Kidney (tissue), 14 donors: Measurements from ENCODE around the gene ANKRD24. TPM values are rescaled to one million over a fixed set of nuclear protein-coding genes. Genes with fewer than 3 reads are reported as not detected.
"Not testable (repeated sequence)": the region's sequence is repeated elsewhere in the genome, so short reads cannot be mapped to it uniquely, and the experiment has no call there.

Source experiments
- DNase-seq, 5 donors: peaks; one replicate each; pipeline ENCODE4 v3.0.0-alpha.2; 2013 to 2020
- FAIRE-seq: peaks from 2 replicates; lab custom pipeline; 2012; peaks lifted over from hg19 to GRCh38; lab: Jason Lieb, UNC
- H3K27ac ChIP-seq, 2 donors: one replicate each; pipeline ENCODE4 v1.7.0; 2013; ENCODE audit warnings: low read depth in 2 of 2, low read length in 2 of 2, inconsistent platforms in 1 of 2
- H3K27me3 ChIP-seq: one replicate; pipeline ENCODE4 v1.7.1; 2013; ENCODE audit warnings: low read length, inconsistent platforms; ENCODE audit not compliant: control insufficient read depth, insufficient read depth
- H3K36me3 ChIP-seq, 3 donors: one replicate each; pipeline versions ENCODE4 v1.7.0 to v1.7.1; 2013; ENCODE audit warnings: low read length in 3 of 3, control low read depth in 1 of 3, inconsistent platforms in 1 of 3; ENCODE audit not compliant: insufficient read depth in 3 of 3, control insufficient read depth in 2 of 3
- H3K4me1 ChIP-seq, 3 donors: one replicate each; pipeline versions ENCODE4 v1.7.0 to v1.7.1; 2013; ENCODE audit warnings: low read length in 3 of 3, inconsistent platforms in 1 of 3, low read depth in 1 of 3; ENCODE audit not compliant: control insufficient read depth in 2 of 3, insufficient read depth in 2 of 3
- H3K4me3 ChIP-seq, 3 donors: one replicate each; pipeline versions ENCODE4 v1.7.0 to v1.8.1; 2013; ENCODE audit warnings: low read length in 3 of 3, control low read depth in 1 of 3, inconsistent platforms in 1 of 3
- H3K9ac ChIP-seq, 3 donors: one replicate each; pipeline versions ENCODE4 v1.7.0 to v1.7.1; 2013; ENCODE audit warnings: low read length in 3 of 3, control low read depth in 1 of 3, inconsistent platforms in 1 of 3
- H3K9me3 ChIP-seq, 3 donors: one replicate each; pipeline versions ENCODE4 v1.7.0 to v1.7.1; 2013; ENCODE audit warnings: low read length in 3 of 3, control low read depth in 1 of 3, inconsistent platforms in 1 of 3; ENCODE audit not compliant: control insufficient read depth in 2 of 3, insufficient read depth in 1 of 3
- intact Hi-C: fragments of 100-400 bp; cut with DNase I; formaldehyde crosslinking; loops from one replicate; pipeline ENCODE4 v1.11.1; 2022
- polyA plus RNA-seq: library from polyadenylated mRNA; stranded (reverse); fragments of 350-450 nt; fragmentation: Illumina TruSeq; extraction: RNeasy Lipid Tissue Mini Kit (QIAGEN cat#74804); gene quantifications from one replicate; pipeline ENCODE4 v1.2.3, GENCODE V29; 2014; ENCODE audit warnings: low read depth, low replicate concordance; ENCODE audit not compliant: insufficient read depth
- total RNA-seq: library from RNA; stranded (reverse); fragmentation: NEBNext Ultra II Directional; extraction: Animal tissue kit (Norgen Biotek cat#: 25700); gene quantifications from one replicate; pipeline ENCODE4 v1.2.1, GENCODE V29; 2021
- TF ChIP-seq, protein P1 (sequence below): IDR thresholded peaks from 3 replicates; pipeline ENCODE4 v1.5.1; 2012; ENCODE audit warnings: mild to moderate bottlenecking, moderate library complexity, borderline replicate concordance; ENCODE audit not compliant: insufficient read depth; ENCODE audit errors: extremely low read depth
- donor health status: control.
- donor health status: control.
- donor health status: control.
- donor health status: control.
- donor health status: control.
- donor health status: DM: yes; HTN: yes; CAD: no.
- donor health status: Normal renal cell carcinoma (clear cell type).

ANKRD24 gene
- total and polyA plus RNA-seq, 2 donors from 2014 or later = 0.72 to 1.8 TPM

DNA sequence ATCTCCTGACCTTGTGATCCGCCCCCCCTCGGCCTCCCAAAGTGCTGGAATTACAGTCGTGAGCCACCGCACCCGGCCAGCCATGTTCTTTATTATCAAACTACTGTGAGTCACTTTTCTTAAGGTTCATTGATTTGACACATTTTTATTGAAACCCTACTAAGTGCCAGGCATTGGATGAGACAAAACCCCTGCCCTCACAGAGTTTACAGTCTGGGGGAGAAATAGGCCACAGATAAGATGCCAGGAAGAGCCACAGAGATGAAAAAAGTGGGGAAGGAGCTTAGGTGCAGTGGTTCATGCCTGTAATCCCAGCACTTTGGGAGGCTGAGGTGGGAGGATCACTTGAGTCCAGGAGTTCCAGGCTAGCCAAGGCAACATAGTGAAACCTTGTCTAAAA is 44.0 kb upstream of the ANKRD24 start:
- H3K36me3 ChIP-seq = no peaks in the 10 kb centered on the region
- intact Hi-C loops = no loop called here
- H3K27me3 ChIP-seq = no peaks in the 10 kb centered on the region
- H3K9ac ChIP-seq = no peak overlapping the region
- no peak overlapping the region for H3K27ac ChIP-seq
- DNase-seq (no peak), FAIRE-seq (no peak)
- no peaks in the 10 kb centered on the region for H3K9me3 ChIP-seq
- H3K4me1 ChIP-seq = no peaks in the 10 kb centered on the region
- no peak overlapping the region for H3K4me3 ChIP-seq
- TF ChIP-seq, protein P1, sequence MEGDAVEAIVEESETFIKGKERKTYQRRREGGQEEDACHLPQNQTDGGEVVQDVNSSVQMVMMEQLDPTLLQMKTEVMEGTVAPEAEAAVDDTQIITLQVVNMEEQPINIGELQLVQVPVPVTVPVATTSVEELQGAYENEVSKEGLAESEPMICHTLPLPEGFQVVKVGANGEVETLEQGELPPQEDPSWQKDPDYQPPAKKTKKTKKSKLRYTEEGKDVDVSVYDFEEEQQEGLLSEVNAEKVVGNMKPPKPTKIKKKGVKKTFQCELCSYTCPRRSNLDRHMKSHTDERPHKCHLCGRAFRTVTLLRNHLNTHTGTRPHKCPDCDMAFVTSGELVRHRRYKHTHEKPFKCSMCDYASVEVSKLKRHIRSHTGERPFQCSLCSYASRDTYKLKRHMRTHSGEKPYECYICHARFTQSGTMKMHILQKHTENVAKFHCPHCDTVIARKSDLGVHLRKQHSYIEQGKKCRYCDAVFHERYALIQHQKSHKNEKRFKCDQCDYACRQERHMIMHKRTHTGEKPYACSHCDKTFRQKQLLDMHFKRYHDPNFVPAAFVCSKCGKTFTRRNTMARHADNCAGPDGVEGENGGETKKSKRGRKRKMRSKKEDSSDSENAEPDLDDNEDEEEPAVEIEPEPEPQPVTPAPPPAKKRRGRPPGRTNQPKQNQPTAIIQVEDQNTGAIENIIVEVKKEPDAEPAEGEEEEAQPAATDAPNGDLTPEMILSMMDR = no peak

- peak; percentile 52 to 88 (median 73) for DNase-seq
- H3K9ac ChIP-seq = no peak overlapping the region
- intact Hi-C loops = no loop called here
- no peak overlapping the region for H3K27ac ChIP-seq
- TF ChIP-seq, protein P1 = peak; percentile 85
- H3K4me3 ChIP-seq = no peak overlapping the region
- no peaks in the 10 kb centered on the region for H3K36me3 ChIP-seq
- no peaks in the 10 kb centered on the region for H3K4me1 ChIP-seq
- no peaks in the 10 kb centered on the region for H3K9me3 ChIP-seq
- H3K27me3 ChIP-seq = no peaks in the 10 kb centered on the region
- no peak for FAIRE-seq
Observed at GRCh38 chr19:4139614-4140236, 42.8 kb upstream of the ANKRD24 start.

- no peaks in the 10 kb centered on the region for H3K4me1 ChIP-seq
- H3K27me3 ChIP-seq = no peaks in the 10 kb centered on the region
- FAIRE-seq = no peak
- no peaks in the 10 kb centered on the region for H3K9me3 ChIP-seq
- no peak overlapping the region for H3K9ac ChIP-seq
- H3K36me3 ChIP-seq = no peaks in the 10 kb centered on the region
- intact Hi-C loops = no loop called here
- no peak overlapping the region for H3K27ac ChIP-seq
- TF ChIP-seq, protein P1 = peak; percentile 41
- no peak overlapping the region for H3K4me3 ChIP-seq
- DNase-seq = peak in 4 of 5 donors; percentile 25 to 68 (median 53)
Observed at GRCh38 chr19:4140237-4140711, 42.2 kb upstream of the ANKRD24 start.

- DNase-seq, H3K9ac ChIP-seq, H3K4me3 ChIP-seq, H3K9me3 ChIP-seq, H3K27me3 ChIP-seq, intact Hi-C loops, FAIRE-seq, H3K36me3 ChIP-seq, H3K4me1 ChIP-seq, H3K27ac ChIP-seq: not testable (repeated sequence)
Observed at GRCh38 chr19:4142916-4143315, 39.6 kb upstream of the ANKRD24 start.
